BLaER1 (cell line): Measurements from ENCODE around the gene CAB39.

Experiments
- H3K27ac ChIP-seq: shearing (Covaris generic); formaldehyde crosslinking; 2 replicates; pipeline ENCODE4 v1.8.1; 2022
- H3K27me3 ChIP-seq: shearing (Covaris generic); formaldehyde crosslinking; 2 replicates; pipeline ENCODE4 v1.8.1; 2022
- H3K36me3 ChIP-seq: shearing (Covaris generic); formaldehyde crosslinking; 2 replicates; pipeline ENCODE4 v1.8.1; 2022
- H3K4me1 ChIP-seq: shearing (Covaris generic); formaldehyde crosslinking; 2 replicates; pipeline ENCODE4 v1.8.1; 2022
- H3K4me2 ChIP-seq: shearing (Covaris generic); formaldehyde crosslinking; 2 replicates; pipeline ENCODE4 v1.8.1; 2022
- H3K4me3 ChIP-seq: shearing (Covaris generic); formaldehyde crosslinking; 2 replicates; pipeline ENCODE4 v1.8.1; 2022
- H3K9ac ChIP-seq: shearing (Covaris generic); formaldehyde crosslinking; 2 replicates; pipeline ENCODE4 v1.8.1; 2022
- H3K9me3 ChIP-seq: shearing (Covaris generic); formaldehyde crosslinking; 2 replicates; pipeline ENCODE4 v1.8.1; 2022
- H4K20me1 ChIP-seq: shearing (Covaris generic); formaldehyde crosslinking; 2 replicates; pipeline ENCODE4 v1.8.1; 2022
- Cebpa-rat ChIP-seq: shearing (Covaris generic); IDR thresholded peaks from 2 replicates; pipeline ENCODE4 v1.8.1; 2022

The CAB39 gene

GRCh38 chr2:230671117-230671516, 41.5 kb upstream of the CAB39 start:
- Histone ChIP-seq H3K27ac (no peak overlapping the region), H3K36me3 (no peaks in the 10 kb centered on the region), H3K9me3 (no peaks in the 10 kb centered on the region), H3K4me2 (peak overlapping the region; percentile 20; the same call in 1 of the 2 replicates), H3K27me3 (no peaks in the 10 kb centered on the region), H4K20me1 (no peaks in the 10 kb centered on the region), H3K4me1 (peaks cover 63% of the 10 kb centered on the region), H3K9ac (no peak overlapping the region), H3K4me3 (no peak overlapping the region)
- no peak for TF ChIP-seq Cebpa-rat

GRCh38 chr2:230672836-230673235, 39.8 kb upstream of the CAB39 start:
- Histone ChIP-seq H3K27me3 (no peaks in the 10 kb centered on the region), H3K36me3 (no peaks in the 10 kb centered on the region)
- TF ChIP-seq Cebpa-rat = no peak

GRCh38 chr2:230674401-230674800, 38.2 kb upstream of the CAB39 start:
- Histone ChIP-seq H3K4me1 (peaks cover 31% of the 10 kb centered on the region), H3K27ac (no peak overlapping the region; the same call in 1 of the 2 replicates), H3K4me3 (no peak overlapping the region), H3K9ac (no peak overlapping the region), H3K4me2 (peak overlapping the region; percentile 66), H3K9me3 (peaks cover 10% of the 10 kb centered on the region), H4K20me1 (no peaks in the 10 kb centered on the region), H3K27me3 (no peaks in the 10 kb centered on the region), H3K36me3 (no peaks in the 10 kb centered on the region)
- no peak for TF ChIP-seq Cebpa-rat

More at GRCh38 chr2:230672836-230673235, 39.8 kb upstream of the CAB39 start:
- Histone ChIP-seq H3K4me2 (no peak overlapping the region), H3K9ac (no peak overlapping the region), H4K20me1 (no peaks in the 10 kb centered on the region), H3K4me1 (peaks cover 47% of the 10 kb centered on the region), H3K27ac (no peak overlapping the region), H3K4me3 (no peak overlapping the region), H3K9me3 (peaks cover 3% of the 10 kb centered on the region)

- no peak for TF ChIP-seq Cebpa-rat
- Histone ChIP-seq H3K36me3 (no peaks in the 10 kb centered on the region), H3K27me3 (no peaks in the 10 kb centered on the region), H3K27ac (peak overlapping the region; percentile 28; the same call in 1 of the 2 replicates), H4K20me1 (no peaks in the 10 kb centered on the region), H3K4me3 (no peak overlapping the region), H3K4me1 (peaks cover 24% of the 10 kb centered on the region), H3K4me2 (peak overlapping the region; percentile 66), H3K9me3 (peaks cover 10% of the 10 kb centered on the region), H3K9ac (0 out of 2 replicates have a peak overlapping the region, but pooled peaks have one; percentile 12)
Observed at GRCh38 chr2:230674966-230675672, 37.5 kb upstream of the CAB39 start.

- H3K4me1 ChIP-seq = peaks cover 14% of the 10 kb centered on the region
- no peak overlapping the region for H3K27ac ChIP-seq
- H3K27me3 ChIP-seq = no peaks in the 10 kb centered on the region
- no peaks in the 10 kb centered on the region for H4K20me1 ChIP-seq
- H3K9me3 ChIP-seq = peaks cover 10% of the 10 kb centered on the region
- no peaks in the 10 kb centered on the region for H3K36me3 ChIP-seq
- H3K9ac ChIP-seq = no peak overlapping the region
- TF ChIP-seq Cebpa-rat = no peak
- H3K4me2 ChIP-seq = no peak overlapping the region
- no peak overlapping the region for H3K4me3 ChIP-seq
Observed at GRCh38 chr2:230676546-230676945, 36.1 kb upstream of the CAB39 start.

- no peaks in the 10 kb centered on the region for H3K27me3 ChIP-seq
- no peak for TF ChIP-seq Cebpa-rat
- peaks cover 10% of the 10 kb centered on the region for H3K9me3 ChIP-seq
- H3K4me1 ChIP-seq = peaks cover 13% of the 10 kb centered on the region
- H3K36me3 ChIP-seq = no peaks in the 10 kb centered on the region
- no peak overlapping the region for H3K27ac ChIP-seq
- H3K9ac ChIP-seq = no peak overlapping the region
- H3K4me3 ChIP-seq = no peak overlapping the region
- H4K20me1 ChIP-seq = no peaks in the 10 kb centered on the region
- H3K4me2 ChIP-seq = no peak overlapping the region
Observed at GRCh38 chr2:230677201-230677946, 35.3 kb upstream of the CAB39 start.

GRCh38 chr2:230678018-230678417, 34.6 kb upstream of the CAB39 start:
- no peaks in the 10 kb centered on the region for H4K20me1 ChIP-seq
- H3K9ac ChIP-seq = no peak overlapping the region
- no peak for TF ChIP-seq Cebpa-rat
- no peak overlapping the region for H3K27ac ChIP-seq
- peaks cover 10% of the 10 kb centered on the region for H3K9me3 ChIP-seq
- H3K4me2 ChIP-seq = no peak overlapping the region
- no peaks in the 10 kb centered on the region for H3K36me3 ChIP-seq
- no peak overlapping the region for H3K4me3 ChIP-seq
- H3K27me3 ChIP-seq = no peaks in the 10 kb centered on the region
- H3K4me1 ChIP-seq = peaks cover 13% of the 10 kb centered on the region

- Histone ChIP-seq H3K4me2 (no peak overlapping the region), H3K9me3 (peaks cover 10% of the 10 kb centered on the region), H4K20me1 (no peaks in the 10 kb centered on the region)
Observed at GRCh38 chr2:230678451-230678850, 34.2 kb upstream of the CAB39 start.

GRCh38 chr2:230680463-230681170, 32.0 kb upstream of the CAB39 start:
- H4K20me1 ChIP-seq = no peaks in the 10 kb centered on the region
- H3K9me3 ChIP-seq = peaks cover 10% of the 10 kb centered on the region
- no peaks in the 10 kb centered on the region for H3K36me3 ChIP-seq
- no peak overlapping the region for H3K4me3 ChIP-seq
- no peak for TF ChIP-seq Cebpa-rat
- H3K27me3 ChIP-seq = no peaks in the 10 kb centered on the region
- no peak overlapping the region for H3K4me2 ChIP-seq
- H3K9ac ChIP-seq = no peak overlapping the region
- peaks cover 15% of the 10 kb centered on the region for H3K4me1 ChIP-seq
- no peak overlapping the region for H3K27ac ChIP-seq

More at GRCh38 chr2:230678451-230678850, 34.2 kb upstream of the CAB39 start:
- no peak for TF ChIP-seq Cebpa-rat
- Histone ChIP-seq H3K27me3 (no peaks in the 10 kb centered on the region), H3K4me1 (peaks cover 13% of the 10 kb centered on the region), H3K27ac (no peak overlapping the region), H3K9ac (no peak overlapping the region), H3K36me3 (no peaks in the 10 kb centered on the region), H3K4me3 (no peak overlapping the region)
